A549 (cell line): ENCODE data around the gene SSPN. TPM values are rescaled to one million over a fixed set of nuclear protein-coding genes. Genes with fewer than 3 reads are reported as not detected.

Experiments used
- ATAC-seq, 2 experiments: fragments of 200-7000 bp in 1 of 2; fragments of >200 bp in 1 of 2; cut with Nextera tagmentation in 1 of 2; cut with Tn5 transposase in 1 of 2; 3 replicates each; pipeline versions ENCODE4 v1.8.0 to v1.9.1; 2018 to 2020; ENCODE audit warnings: mild to moderate bottlenecking in 1 of 2, moderate library complexity in 1 of 2
- CTCF ChIA-PET: fragments of 300-600 bp; sonication (Branson Sonifier 250); formaldehyde crosslinking; extraction: SDS; loops from one replicate; lab custom pipeline; 2021; ENCODE audit warnings: antibody characterized with exemption, inconsistent platforms; lab: Yijun Ruan, JAX
- POLR2A ChIA-PET: fragments of 350-600 bp; formaldehyde crosslinking; extraction: SDS; loops from one replicate; lab custom pipeline; 2021; ENCODE audit warnings: antibody characterized with exemption, inconsistent platforms; lab: Yijun Ruan, JAX
- DNase-seq, 2 experiments: peaks; one replicate each; pipeline versions ENCODE4 v3.0.0 to v3.0.0-alpha.2; 2011 to 2016; ENCODE audit warnings: low read depth in 1 of 2, low spot score in 1 of 2
- FAIRE-seq: peaks from 2 replicates; lab custom pipeline; 2011; peaks lifted over from hg19 to GRCh38; lab: Jason Lieb, UNC
- H3K27ac ChIP-seq, 2 experiments: fragments of >200 bp; sonication (Bioruptor Twin); formaldehyde crosslinking; 3 replicates each; pipeline ENCODE4 v1.5.1; 2016 to 2017
- H3K4me1 ChIP-seq: fragments of >200 bp; sonication (Bioruptor Twin); formaldehyde crosslinking; 3 replicates; pipeline ENCODE4 v1.6.1; 2016
- H3K4me2 ChIP-seq: fragments of >200 bp; sonication (Bioruptor Twin); formaldehyde crosslinking; 3 replicates; pipeline ENCODE4 v1.6.1; 2016
- H3K4me3 ChIP-seq: fragments of >200 bp; sonication (Bioruptor Twin); formaldehyde crosslinking; 3 replicates; pipeline ENCODE4 v1.5.1; 2016
- H3K9me3 ChIP-seq: fragments of >200 bp; sonication (Bioruptor Twin); formaldehyde crosslinking; 3 replicates; pipeline ENCODE4 v1.6.1; 2016
- BCL3 ChIP-seq: fragments of >200 bp; sonication (Bioruptor Twin); formaldehyde crosslinking; IDR thresholded peaks from 3 replicates; pipeline ENCODE4 v1.6.1; 2016
- CEBPB ChIP-seq, 2 experiments: fragments of >200 bp in 1 of 2; sonication (Bioruptor Twin) in 1 of 2; formaldehyde crosslinking in 1 of 2; IDR thresholded peaks; 2 replicates each; pipeline ENCODE4 v1.6.1; 2012 to 2016
- CHD2 ChIP-seq: fragments of 150-350 bp; IDR thresholded peaks from 2 replicates; pipeline ENCODE4 v1.6.1; 2014; ENCODE audit warnings: low read length; ENCODE audit not compliant: partially characterized antibody
- CTCF ChIP-seq: fragments of >200 bp; sonication (Bioruptor Twin); formaldehyde crosslinking; IDR thresholded peaks from 3 replicates; pipeline ENCODE4 v1.5.1; 2016
- E2F6 ChIP-seq: IDR thresholded peaks from 2 replicates; pipeline ENCODE4 v1.6.1; 2012; ENCODE audit warnings: low read depth, borderline replicate concordance
- EHMT2 ChIP-seq: fragments of 200-600 bp; sonication (generic); IDR thresholded peaks from 2 replicates; pipeline ENCODE4 v1.6.1; 2016; ENCODE audit warnings: antibody characterized with exemption, low read depth, mild to moderate bottlenecking, moderate library complexity
- FOSL2 ChIP-seq, 2 experiments: fragments of 450-650 bp in 1 of 2; fragments of >200 bp in 1 of 2; sonication (Bioruptor Twin) in 1 of 2; formaldehyde crosslinking; IDR thresholded peaks; 2 replicates each; pipeline versions ENCODE4 v1.5.0 to v1.6.1; 2016 to 2020; ENCODE audit warnings: mild to moderate bottlenecking in 1 of 2, moderate library complexity in 1 of 2
- GATA3 ChIP-seq: IDR thresholded peaks from 2 replicates; pipeline ENCODE4 v1.6.1; 2012; ENCODE audit warnings: borderline replicate concordance
- HEYL ChIP-seq: fragments of 250-450 bp; sonication (Bioruptor Pico); IDR thresholded peaks from 2 replicates; pipeline ENCODE4 v1.8.0; 2021; ENCODE audit warnings: mild to moderate bottlenecking, moderate library complexity
- HOXA7 ChIP-seq: fragments of 250-450 bp; sonication (Bioruptor Pico); IDR thresholded peaks from 2 replicates; pipeline ENCODE4 v1.5.0; 2020; ENCODE audit warnings: mild to moderate bottlenecking, moderate library complexity
- JUNB ChIP-seq: fragments of >200 bp; sonication (Bioruptor Twin); formaldehyde crosslinking; IDR thresholded peaks from 2 replicates; pipeline ENCODE4 v1.6.1; 2016
- KDM5A ChIP-seq: fragments of 200-600 bp; sonication (generic); IDR thresholded peaks from 2 replicates; pipeline ENCODE4 v1.6.1; 2016; ENCODE audit warnings: antibody characterized with exemption, mild to moderate bottlenecking
- MYC ChIP-seq: IDR thresholded peaks from 2 replicates; pipeline ENCODE4 v1.6.1; 2012; ENCODE audit warnings: mild to moderate bottlenecking, inconsistent platforms, low read length, improper control_type of control experiment, borderline replicate concordance
- PHF8 ChIP-seq: fragments of 200-600 bp; sonication (generic); IDR thresholded peaks from 2 replicates; pipeline ENCODE4 v1.6.1; 2016; ENCODE audit warnings: low read depth, mild to moderate bottlenecking, antibody characterized with exemption, moderate library complexity, borderline replicate concordance
- RAD21 ChIP-seq, 2 experiments: fragments of >200 bp in 1 of 2; sonication (Bioruptor Twin) in 1 of 2; formaldehyde crosslinking in 1 of 2; IDR thresholded peaks in 1 of 2; conservative IDR thresholded peaks in 1 of 2; 2 replicates in 1 of 2; 3 replicates in 1 of 2; pipeline ENCODE4 v1.6.1; 2012 to 2018; ENCODE audit warnings: inconsistent platforms in 1 of 2
- SMC3 ChIP-seq: fragments of >200 bp; sonication (Bioruptor Twin); formaldehyde crosslinking; IDR thresholded peaks from 3 replicates; pipeline ENCODE4 v1.6.1; 2018; ENCODE audit warnings: inconsistent platforms
- SREBF2 ChIP-seq: fragments of 450-650 bp; IDR thresholded peaks from 2 replicates; pipeline ENCODE4 v1.6.1; 2014; ENCODE audit warnings: mild to moderate bottlenecking, moderate library complexity
- TP53 ChIP-seq: fragments of 250-450 bp; sonication (Bioruptor Pico); IDR thresholded peaks from 2 replicates; pipeline ENCODE4 v1.5.0; 2021; ENCODE audit warnings: mild to moderate bottlenecking, moderate library complexity
- USF2 ChIP-seq: fragments of 450-650 bp; IDR thresholded peaks from 2 replicates; pipeline ENCODE4 v1.6.1; 2014; ENCODE audit warnings: antibody characterized with exemption
- ZFP36 ChIP-seq: fragments of 450-650 bp; IDR thresholded peaks from 2 replicates; pipeline ENCODE4 v1.6.1; 2014; ENCODE audit warnings: borderline replicate concordance; ENCODE audit not compliant: partially characterized antibody
- ZNF302 ChIP-seq: fragments of 250-450 bp; sonication (Bioruptor Pico); IDR thresholded peaks from 2 replicates; pipeline ENCODE4 v1.9.0; 2021; ENCODE audit warnings: inconsistent platforms, mild to moderate bottlenecking, moderate library complexity
- WGBS: methylation state at CpG from one replicate; pipeline ENCODE4 v1.1.6; 2017; ENCODE audit errors: missing lambda C conversion rate; 5-methylcytosine and 5-hydroxymethylcytosine counted together
- polyA plus RNA-seq, 4 experiments: library from polyadenylated mRNA; depleted of rRNA in 3 of 4; stranded (reverse); fragments of >200 nt; fragmentation: RNase III in 1 of 4; extraction: RNeasy Plus Mini Kit Qiagen cat#74134 plus additional on column Dnase treatment in 1 of 4; gene quantifications; 2 replicates in 3 of 4; 3 replicates in 1 of 4; pipeline ENCODE4 v1.2.3, GENCODE V29; 2011 to 2017
- TF ChIP-seq, protein P1 (sequence below): fragments of 250-450 bp; sonication (Bioruptor Pico); IDR thresholded peaks from 2 replicates; pipeline ENCODE4 v1.5.0; 2021; ENCODE audit warnings: mild to moderate bottlenecking, moderate library complexity, borderline replicate concordance

SSPN gene
- polyA plus RNA-seq, 2 of the 4 experiments (the other 2 are of a cell fraction): 0.85 to 2.6 TPM

DNA sequence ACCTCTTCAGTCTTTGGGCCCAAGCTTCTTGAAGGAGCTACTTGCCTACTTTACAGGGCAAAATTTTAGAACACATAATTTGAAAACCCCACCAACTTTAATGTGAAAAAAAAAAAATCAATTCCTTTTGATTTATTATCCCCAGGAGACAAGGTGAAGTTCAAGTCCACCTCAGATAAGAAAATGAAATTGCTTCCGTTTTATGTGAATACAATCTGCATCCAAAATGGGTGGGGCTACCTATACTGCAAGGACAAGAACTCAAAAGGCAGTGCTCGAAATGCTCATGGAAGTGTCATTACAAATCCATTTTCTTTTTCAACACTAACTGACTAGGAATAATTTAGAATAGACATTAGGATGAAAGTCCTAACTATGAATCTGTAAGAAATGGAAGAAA is 45.7 kb downstream of the SSPN start:
- ATAC-seq: no peak
- ChIA-PET CTCF (interaction anchor here (0.7 kb wide), 1 partner anchor 201 kb away, joined by 3 read pairs; no protein-coding TSS in a partner anchor), POLR2A (no interaction called here)
- no peak for DNase-seq
- Histone ChIP-seq H3K4me3 (no peak overlapping the region), H3K9me3 (no peaks in the 10 kb centered on the region), H3K27ac (no peak overlapping the region), H3K4me2 (no peak overlapping the region), H3K4me1 (peaks cover 19% of the 10 kb centered on the region)
- FAIRE-seq: no peak
- TF ChIP-seq MYC: no peak
- TF ChIP-seq JUNB: no peak
- no peak for TF ChIP-seq PHF8
- TF ChIP-seq ZFP36: no peak
- no peak for TF ChIP-seq TP53 (CRISPR knock-in tag)
- no peak for TF ChIP-seq KDM5A
- no peak for TF ChIP-seq E2F6
- TF ChIP-seq FOSL2 (IDR thresholded peaks at IDR 0.05): no peak
- no peak for TF ChIP-seq FOSL2 (CRISPR knock-in tag; IDR thresholded peaks at IDR 0.05)
- WGBS: 68% methylated on average over 2 of the region's 2 CpGs

GRCh38 chr12:26242683-26243082 is 47.3 kb downstream of the SSPN start:
- no peak for ATAC-seq
- no peak for DNase-seq
- Histone ChIP-seq H3K27ac (no peak overlapping the region), H3K9me3 (no peaks in the 10 kb centered on the region), H3K4me1 (peaks cover 25% of the 10 kb centered on the region), H3K4me3 (no peak overlapping the region), H3K4me2 (no peak overlapping the region)
- no peak for FAIRE-seq
- no peak for TF ChIP-seq KDM5A
- TF ChIP-seq CEBPB (IDR thresholded peaks at IDR 0.05): no peak
- TF ChIP-seq GATA3: no peak
- no peak for TF ChIP-seq CHD2
- ChIA-PET POLR2A (no interaction called here), CTCF (interaction anchor here (0.6 kb wide), 1 partner anchor 153 kb away, joined by 3 read pairs; no protein-coding TSS in a partner anchor)

DNA sequence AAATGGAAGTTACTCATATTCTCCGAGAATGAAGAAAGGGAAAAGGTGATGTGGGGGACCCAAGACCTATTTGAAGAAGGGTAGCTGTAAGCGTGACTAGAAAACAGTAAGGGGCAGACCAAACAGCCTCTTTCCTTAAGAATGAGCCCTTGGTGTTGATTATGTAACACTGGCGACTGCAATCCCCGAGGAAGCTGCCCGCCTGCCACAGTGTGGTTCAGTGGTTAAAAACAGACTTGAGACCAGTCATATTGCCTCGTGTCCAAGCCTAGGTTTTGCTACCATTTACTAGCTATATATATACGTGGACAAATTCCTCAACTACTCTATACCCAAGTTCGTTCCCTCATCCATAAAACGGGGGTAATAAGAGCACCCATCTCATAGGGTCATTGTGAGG is 49.1 kb downstream of the SSPN start:
- DNase-seq: no peak
- peaks cover 15% of the 10 kb centered on the region for H3K4me1 ChIP-seq
- no peak overlapping the region for H3K4me2 ChIP-seq
- FAIRE-seq: no peak
- ATAC-seq: no peak
- no peaks in the 10 kb centered on the region for H3K9me3 ChIP-seq
- TF ChIP-seq MYC (no peak), RAD21 (conservative IDR thresholded peaks at IDR 0.05 in 1 of 2, IDR thresholded peaks at IDR 0.05 in 1 of 2) (no peak)
- WGBS: 59% methylated on average over 9 of the region's 9 CpGs
- H3K27ac ChIP-seq: no peak overlapping the region
- no peak overlapping the region for H3K4me3 ChIP-seq
- ChIA-PET CTCF (interaction anchor here (0.7 kb wide), 1 partner anchor 27 kb away, joined by 3 read pairs; no protein-coding TSS in a partner anchor), POLR2A (no interaction called here)

DNA sequence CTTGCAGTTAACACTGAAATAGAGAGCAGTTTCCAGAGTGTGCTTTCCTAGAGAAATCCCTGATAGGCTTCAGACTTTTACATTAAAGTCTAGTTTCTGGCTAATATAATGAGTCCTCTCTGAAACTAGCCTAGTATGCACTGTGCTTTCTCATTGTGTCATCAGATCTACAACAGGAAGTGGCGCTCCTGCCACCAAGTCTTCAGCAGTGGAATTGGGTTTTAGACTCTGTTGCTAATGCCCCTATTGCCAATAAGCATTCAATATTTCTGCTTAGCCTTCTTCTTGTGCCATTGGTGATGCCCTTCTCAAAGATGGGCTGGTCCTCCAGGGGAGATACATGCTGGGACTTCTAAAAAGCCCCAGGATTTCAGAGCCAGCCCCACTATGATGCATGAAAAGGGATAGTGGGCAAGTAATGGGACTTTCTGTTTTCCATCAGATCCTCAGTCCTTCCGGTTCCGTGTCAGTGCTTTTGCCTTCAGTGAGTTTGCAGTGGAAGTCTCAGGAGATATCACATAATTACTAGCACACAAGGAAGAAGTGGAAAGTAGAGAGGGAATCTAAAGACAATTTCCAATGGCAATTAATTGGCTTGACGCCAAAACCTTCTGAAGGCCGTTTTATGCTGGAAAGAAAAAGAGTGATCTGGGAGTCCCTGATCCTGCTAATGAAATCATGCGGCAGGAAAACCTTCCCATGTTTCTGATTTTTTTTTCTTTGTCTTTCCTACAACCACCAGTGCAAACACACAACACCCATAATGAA is 50.0 kb downstream of the SSPN start:
- Histone ChIP-seq H3K27ac (no peak overlapping the region), H3K4me2 (no peak overlapping the region)
- WGBS: 89% methylated on average over 6 of the region's 6 CpGs
- TF ChIP-seq MYC (no peak), HEYL (CRISPR knock-in tag) (no peak), SMC3 (no peak), ZNF302 (CRISPR knock-in tag) (no peak), JUNB (no peak), BCL3 (no peak), KDM5A (no peak), CEBPB (IDR thresholded peaks at IDR 0.05) (no peak), CTCF (no peak), USF2 (no peak), HOXA7 (CRISPR knock-in tag) (no peak), SREBF2 (no peak), EHMT2 (no peak)
- TF ChIP-seq, protein P1, sequence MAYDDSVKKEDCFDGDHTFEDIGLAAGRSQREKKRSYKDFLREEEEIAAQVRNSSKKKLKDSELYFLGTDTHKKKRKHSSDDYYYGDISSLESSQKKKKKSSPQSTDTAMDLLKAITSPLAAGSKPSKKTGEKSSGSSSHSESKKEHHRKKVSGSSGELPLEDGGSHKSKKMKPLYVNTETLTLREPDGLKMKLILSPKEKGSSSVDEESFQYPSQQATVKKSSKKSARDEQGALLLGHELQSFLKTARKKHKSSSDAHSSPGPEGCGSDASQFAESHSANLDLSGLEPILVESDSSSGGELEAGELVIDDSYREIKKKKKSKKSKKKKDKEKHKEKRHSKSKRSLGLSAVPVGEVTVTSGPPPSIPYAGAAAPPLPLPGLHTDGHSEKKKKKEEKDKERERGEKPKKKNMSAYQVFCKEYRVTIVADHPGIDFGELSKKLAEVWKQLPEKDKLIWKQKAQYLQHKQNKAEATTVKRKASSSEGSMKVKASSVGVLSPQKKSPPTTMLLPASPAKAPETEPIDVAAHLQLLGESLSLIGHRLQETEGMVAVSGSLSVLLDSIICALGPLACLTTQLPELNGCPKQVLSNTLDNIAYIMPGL (CRISPR knock-in tag): no peak

More for the DNA sequence above, 50.0 kb downstream of the SSPN start:
- Histone ChIP-seq H3K9me3 (no peaks in the 10 kb centered on the region), H3K4me3 (no peak overlapping the region), H3K4me1 (peaks cover 7% of the 10 kb centered on the region; the same call in 2 of the 3 replicates)
- FAIRE-seq (no peak), ATAC-seq (no peak), DNase-seq (no peak)
- POLR2A ChIA-PET: no interaction called here
- CTCF ChIA-PET: no interaction called here
